ENCODE measurements around the gene SEC14L5.
"Not testable (repeated sequence)": the region's sequence is repeated elsewhere in the genome, so short reads cannot be mapped to it uniquely, and the experiment has no call there.

Gene SEC14L5

DNA sequence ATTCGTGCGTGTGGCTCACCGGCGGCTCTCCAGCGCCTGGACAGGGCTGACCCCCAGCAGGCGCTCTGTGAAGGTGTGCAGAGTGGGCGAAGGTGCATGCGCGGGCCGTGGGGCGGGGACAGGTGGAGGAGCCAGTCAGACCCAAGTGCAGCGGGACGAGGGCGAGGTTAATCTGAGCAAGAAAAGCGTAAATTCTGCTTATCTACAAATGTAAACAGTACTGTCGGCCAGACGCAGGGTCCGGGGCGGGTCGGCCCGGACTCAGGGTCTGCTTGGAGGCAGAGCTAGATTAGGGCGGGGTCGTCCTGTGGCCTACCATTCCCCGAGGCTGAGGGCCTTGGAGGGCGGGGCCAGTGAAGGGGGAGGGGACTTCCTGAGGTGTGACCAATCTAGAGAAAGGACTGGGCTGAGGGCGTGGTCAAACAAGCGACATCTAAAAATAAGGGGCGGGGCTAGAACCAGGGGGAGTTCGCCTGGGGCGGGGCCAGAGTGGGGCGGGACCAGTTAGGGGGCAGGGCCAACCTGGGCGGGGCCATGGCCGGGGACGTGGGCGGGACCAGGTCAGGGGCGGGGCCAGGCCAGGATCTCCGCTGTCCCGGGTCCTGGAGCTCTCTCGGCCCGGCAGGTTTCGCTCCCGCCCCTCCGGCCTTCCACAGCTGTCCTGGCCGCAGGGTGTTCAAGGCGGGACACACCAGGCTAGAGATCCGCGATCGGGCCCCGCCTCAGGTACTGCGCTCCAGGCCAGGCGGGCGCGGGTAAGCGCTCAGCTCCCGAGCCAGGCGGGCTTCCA is at the start of gene SEC14L5:
SEC14L5 (plus strand) TSS at position 611 of the 790 bp plus-strand sequence. CDS start 994 bp downstream, outside the sequence.
- DNase-seq, result peak; percentile 97

DNA sequence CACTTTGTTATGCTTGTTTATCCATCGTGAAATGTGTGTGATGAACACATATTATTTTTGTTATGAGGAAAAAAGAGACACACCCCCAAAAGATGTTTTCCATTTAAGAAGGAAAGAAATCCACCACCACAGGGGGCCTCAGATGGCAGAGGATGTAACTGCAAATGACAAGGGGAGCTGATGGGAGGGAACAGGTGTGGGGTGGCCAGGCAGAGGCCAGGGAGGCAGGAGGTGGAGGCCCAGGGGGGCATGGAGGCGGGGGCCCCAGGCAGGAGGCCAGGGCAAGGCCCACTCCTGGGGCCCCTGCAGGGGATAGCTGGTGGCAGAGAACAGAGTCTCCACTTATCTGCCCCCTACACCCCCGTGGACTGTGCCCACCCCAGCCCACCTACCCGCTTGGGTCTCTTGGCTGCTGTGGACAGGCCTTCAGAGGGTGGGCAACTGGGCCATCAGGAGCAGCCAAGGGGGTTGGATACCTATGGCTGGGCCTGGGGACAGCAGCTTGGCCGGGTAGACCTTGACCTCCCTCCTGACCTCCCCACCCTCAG is 49.2 kb upstream of the SEC14L5 start:
- DNase-seq, result no peak

DNA sequence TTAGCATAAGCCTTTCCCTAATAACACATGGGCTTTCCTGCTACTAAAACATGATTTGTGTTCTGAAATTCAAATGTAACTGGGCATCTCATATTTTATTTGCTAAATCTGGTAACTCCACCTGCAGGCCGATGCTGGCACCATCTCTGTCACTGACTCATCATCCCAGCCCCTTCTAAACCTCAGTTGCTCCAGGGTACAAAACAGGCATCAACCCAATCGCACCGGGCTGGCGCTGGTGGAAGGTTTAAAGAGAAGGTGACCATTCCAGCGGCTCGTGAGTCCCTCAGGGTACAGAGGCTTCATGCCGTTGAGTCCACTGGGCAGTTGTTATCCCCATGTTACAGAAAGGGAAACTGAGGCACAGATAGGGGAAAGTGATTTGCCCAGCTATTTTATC is 48.3 kb upstream of the SEC14L5 start:
- DNase-seq, result no peak

DNA sequence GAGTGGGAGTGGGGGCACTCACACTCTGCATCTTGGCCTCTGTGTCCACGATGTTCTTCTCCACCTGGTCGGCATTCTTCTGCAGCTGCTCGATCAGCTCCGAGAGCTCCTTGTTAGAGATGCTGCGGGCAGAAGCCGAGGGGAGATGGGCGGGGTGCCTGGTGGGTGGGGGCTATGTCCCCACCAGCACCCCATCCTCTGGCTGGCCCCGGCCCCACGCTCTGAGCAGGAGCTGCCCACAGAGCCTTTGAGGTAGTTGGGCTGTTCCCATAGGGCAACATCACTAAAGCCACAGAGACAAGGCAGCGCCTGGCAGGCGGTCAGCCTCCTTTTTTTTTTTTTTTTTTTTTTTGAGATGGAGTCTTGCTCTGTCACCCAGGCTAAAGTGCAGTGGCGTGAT is 47.3 kb upstream of the SEC14L5 start:
- DNase-seq, result no peak

DNA sequence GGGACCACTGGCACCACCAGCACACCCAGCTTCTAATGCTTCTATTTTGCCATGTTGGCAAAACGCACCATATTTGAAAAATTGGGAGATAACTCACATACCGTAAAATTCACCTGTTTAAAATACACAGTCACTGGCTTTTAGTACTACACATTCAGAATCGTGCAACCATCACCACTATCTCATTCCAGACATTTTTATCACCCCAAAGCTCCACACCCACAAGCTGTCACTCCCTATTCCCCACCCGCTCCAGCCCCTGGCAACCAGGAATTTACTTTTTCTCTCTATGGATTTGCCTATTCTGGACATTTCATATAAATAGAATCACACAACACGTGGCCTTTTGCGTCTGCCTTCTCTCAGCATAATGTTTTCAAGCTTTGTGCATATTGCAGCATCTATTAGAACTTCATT is 46.2 kb upstream of the SEC14L5 start:
- DNase-seq, result no peak

DNA sequence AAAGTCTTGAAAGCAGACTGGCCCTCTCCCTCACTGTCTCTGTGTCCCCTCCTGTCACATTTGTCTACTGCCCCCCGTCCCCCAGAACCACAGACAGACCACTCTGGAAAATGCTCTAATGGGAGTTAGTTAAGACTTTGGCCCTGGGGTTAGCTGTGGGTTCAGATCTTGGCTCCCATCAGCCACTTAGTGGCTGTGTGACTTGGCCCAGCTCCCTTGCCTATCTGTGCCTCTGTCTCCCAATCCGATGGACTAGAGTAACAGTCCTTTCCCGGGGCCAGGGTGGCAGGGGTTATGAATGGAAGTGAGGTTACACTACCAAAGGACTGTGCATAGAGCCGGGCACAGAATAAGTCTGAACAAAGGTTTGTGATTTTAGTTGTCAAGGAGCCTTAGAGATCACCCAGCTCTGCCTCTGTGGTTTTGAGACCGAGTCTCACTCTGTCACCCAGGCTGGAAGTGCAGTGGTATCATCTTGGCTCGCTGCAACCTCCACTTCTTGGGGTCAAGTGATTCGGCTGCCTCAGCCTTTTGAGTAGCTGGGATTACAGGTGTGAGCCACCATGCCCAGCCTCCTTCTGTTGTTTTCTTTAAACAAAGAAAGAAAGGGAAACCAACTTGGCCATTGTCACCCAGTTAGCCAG is 44.9 kb upstream of the SEC14L5 start:
- no peak for DNase-seq

DNA sequence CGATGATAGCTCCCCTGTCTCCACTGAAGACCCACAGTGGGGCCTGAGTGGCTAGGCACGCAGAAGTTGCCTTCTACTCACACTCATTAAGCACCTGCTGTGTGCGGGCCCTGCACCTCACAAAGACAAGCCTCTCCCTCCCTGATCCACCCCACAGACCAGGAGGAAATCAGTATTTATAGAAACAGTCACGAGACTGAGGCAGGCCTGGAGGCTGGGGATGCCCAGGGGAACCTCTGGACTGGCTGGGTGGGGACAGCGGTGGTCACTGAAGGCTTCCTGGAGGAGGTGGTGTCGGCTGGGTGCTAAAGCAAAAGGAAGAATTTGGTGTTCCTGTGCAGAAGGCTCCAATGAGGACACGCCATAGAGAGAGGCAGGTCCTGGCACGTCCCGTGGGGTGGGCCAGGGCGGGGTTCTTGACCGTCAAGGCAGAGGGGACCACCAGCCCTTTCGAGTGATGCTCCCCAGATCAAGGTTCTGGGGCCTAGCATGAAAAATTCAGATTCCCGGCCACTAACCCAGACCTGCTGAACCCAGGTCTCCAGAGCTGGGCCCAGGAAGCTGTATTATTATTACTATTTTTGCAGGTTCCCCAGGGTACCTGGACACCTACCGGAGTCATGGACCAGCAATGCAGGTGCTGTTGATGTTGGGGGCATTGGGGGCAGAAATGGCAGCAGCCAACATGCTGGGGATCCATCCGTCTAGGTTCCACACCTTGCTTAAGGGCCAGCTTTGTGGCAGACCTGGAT is 44.2 kb upstream of the SEC14L5 start:
- DNase-seq, result no peak

DNA sequence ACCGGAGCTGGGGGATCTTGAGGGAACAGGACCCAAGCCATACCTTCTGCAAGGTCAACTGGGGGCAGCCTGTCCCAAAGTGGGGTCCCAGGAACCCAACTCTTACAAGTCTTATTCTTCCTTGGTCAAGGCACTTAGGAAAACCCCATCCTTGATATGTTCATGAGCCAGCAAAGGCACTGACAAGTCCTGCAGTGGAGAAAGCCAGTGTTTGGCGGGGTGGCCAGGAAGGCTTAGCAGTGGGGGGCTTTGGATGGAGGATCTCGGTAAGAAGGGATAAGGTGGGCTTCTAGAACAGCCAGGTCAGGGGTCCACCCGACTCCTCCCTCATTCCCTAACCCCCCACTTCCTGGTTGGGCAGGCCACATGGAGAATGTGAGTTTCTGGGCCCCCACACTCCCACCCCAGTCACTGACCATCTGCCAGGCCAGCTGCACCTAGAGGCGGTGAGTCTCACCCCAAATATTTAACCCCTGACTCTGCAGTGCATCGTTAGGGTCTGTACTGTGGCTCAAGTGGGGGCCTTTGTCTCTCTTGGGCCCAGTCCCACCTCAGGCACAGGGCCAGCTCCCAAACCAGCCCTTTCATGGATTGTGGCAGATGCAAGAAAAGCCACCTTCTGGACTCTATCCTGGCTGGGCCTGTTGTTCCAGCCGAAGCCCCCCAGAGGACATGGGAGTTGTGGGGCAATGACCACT is 43.5 kb upstream of the SEC14L5 start:
- DNase-seq, result no peak

DNA sequence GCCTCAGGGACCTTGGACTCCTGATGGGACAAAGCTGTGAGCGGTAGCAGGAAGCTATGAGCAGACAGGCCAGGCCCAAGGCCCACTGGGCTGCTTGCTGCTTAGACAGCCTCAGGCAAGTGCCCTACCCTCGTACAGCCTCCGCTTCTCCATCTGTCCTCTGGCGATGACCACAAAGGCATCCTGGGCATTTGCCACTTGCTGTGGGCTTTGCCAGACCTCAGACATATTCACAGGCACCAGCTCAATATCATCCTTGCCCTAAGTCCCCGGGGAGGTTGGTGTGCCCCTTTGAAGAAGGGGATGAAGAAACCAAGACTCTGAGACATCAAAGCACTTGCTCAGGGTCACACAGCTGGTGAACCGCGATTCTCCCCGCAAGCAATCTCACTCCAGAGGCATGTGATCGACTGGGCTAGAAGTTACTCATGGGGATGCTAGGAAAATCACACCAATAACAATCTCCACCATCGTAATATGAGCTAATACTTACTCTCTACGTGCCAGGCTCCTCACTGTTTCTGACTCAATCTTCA is 42.8 kb upstream of the SEC14L5 start:
- no peak for DNase-seq

DNA sequence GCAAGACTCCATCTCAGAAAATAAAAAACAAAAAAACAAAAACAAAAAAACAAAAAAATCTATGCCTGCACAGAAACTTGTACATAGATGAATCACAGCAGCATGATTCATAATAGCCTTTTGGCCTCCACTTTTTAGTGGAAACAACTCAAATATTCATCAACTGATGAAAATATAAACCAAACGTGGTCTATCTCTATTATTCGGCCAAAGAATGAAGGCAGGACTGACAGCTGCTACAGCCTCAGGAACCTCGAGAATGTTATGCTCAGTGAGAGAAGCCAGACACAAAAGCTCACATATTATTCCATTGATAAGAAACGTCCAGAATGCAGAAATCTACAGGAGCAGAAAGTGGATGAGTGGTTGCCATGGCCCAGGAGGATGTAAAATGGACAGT is 41.0 kb upstream of the SEC14L5 start:
- no peak for DNase-seq

DNA sequence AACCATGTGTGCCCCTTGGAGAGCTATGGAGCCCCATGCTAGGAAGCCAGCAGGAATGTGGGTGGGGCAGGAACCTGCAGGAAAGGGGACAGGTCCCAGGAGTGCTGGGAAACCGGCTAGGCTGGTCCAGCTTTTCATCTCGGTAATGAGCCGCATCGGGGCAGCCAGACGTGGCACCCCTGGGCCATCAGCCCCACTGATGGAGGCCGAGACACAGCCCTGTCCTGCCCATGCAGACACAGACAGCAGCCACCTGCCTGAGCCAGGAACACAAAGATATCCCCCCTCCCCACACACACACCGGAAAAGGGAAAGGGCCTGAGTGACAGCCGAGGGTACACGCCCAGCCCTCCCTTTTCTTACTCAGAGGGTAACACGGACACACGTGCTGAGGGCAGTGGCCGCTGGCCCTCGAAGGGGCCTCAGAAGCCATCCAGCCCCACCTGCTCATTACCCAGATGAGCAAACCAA is 39.3 kb upstream of the SEC14L5 start:
- DNase-seq, result no peak

DNA sequence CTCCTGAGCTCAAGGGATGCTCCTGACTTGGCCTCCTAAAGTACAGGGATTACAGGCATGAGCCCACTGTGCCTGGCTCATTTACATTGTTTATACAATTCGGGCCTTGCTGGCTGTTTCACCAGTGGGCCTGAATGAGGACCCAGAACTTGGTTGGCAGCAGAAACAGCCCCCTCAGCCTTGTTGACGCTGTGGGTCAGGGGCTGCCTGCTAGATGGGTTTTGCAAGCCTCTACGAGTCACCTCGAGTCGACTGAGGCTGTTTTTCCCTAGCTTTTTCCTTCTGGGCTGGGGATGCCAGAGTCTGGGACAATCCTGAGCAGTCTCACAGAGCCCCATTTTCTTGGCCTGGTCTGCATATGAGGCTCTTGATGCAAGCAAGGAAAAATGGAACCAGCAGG is 37.3 kb upstream of the SEC14L5 start:
- no peak for DNase-seq

DNA sequence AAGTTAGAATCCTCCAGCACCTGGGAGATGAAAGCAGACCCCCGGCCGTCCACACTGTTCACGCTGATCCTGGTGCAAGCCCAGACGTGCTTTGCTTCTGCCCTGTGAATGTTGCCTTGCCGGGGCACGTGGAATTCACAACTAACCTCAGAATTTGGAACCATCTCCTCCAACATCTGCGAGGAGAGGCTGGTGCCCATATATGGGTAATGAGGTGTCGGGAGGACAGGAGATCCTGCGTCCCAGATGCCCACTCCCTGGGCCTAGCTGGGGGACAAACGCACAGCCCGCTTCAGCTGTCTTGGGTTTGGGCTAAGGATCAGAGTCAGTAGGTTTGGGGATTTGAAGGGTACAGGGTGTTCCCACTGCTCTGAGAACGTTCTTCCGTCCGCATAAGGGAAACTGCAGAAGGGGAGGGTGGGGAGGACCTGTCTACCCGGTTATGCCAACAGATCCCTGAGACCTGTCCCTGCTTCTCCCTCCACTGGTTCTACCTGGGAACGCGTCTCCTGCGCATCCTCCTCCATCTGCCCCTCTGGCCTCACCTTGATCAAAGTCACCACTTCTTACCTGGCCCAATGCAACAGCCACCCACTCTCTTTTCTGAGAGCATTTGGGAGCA is 35.3 kb upstream of the SEC14L5 start:
- DNase-seq, result no peak

DNA sequence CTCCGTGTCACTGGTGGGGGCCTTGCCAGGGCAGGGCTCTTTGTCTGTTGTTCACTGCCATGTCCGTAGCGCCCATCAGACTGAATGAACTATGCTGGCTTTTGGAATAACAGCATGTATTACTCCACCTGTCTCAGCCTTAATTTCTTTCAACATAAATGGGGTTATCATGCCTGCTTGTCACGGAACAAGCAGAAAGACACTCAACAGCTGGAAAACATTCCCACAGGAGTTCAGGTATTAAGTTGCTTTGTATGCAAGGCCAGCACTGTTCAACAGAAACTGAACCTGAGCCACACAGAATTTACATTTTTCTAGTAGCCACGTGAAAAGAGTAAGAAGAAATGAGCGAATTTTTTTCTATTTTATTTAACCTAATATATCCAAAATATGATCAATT is 34.3 kb upstream of the SEC14L5 start:
- DNase-seq, result no peak

DNA sequence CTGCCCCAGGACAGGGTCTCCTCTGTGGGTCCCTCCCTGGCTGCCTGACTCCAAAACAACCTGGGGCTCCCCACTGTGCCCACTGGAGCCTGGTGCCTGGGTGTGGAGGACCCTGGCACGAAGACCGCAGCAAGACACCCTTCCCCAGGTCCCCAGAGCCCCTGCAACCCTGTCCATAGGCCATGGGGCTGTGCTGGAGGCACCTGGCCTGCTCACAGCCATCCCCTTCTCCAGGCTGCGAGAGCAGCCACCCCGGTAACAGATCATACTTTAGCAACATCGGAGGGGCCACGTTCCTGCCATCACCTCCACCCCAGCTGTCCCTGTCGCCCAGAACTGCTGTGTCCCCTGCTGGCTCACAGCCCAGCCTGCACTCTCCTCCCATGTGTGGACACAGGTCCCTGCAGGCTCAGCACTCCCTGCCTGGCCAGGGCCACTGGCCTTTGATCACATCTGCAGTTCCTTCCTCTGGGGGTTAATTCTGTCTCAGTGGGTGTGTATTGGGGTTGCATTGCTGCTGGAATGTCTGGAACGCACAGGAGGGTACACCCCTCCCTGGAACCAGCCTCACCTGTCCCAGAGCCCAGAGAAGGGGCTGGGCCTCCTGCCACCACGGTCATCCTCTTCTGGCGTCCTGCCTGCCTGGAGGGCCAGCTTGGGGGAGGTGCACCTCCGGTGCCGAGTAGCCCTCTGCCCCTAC is 33.4 kb upstream of the SEC14L5 start:
- DNase-seq, result no peak

DNA sequence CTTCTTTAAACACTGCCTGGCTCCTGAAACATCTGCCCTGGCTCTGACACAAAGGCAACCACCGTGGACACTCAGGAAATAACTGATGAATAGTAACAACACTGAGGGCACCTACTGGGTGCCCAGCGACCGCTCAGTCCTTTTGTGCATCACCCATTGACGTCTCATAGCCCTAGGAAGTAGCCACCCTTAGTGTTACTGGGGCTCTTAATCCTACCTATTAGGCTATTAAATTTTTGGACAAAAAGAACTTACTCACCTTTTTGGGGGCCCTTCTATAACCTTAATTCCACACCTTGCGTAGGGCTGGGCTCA is 32.9 kb upstream of the SEC14L5 start:
- no peak for DNase-seq

DNA sequence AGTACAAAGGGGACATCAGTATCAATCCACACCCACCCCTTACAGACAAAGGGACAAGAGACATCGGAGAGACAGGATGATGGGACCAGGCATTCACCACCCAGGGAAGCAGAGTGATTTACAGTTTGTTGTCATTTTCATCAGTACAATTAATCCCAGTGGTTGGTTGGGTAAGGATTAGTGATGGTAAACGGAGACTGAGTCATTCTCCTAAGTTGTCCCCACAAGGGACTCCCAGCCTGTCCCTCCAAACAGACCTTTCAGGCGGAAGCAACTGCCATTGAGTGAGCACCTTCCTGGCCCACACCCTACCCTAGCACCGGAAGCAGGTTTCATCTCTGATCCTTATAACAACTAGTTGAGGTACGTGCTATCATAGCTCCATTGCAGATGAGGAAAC is 32.3 kb upstream of the SEC14L5 start:
- no peak for DNase-seq

DNA sequence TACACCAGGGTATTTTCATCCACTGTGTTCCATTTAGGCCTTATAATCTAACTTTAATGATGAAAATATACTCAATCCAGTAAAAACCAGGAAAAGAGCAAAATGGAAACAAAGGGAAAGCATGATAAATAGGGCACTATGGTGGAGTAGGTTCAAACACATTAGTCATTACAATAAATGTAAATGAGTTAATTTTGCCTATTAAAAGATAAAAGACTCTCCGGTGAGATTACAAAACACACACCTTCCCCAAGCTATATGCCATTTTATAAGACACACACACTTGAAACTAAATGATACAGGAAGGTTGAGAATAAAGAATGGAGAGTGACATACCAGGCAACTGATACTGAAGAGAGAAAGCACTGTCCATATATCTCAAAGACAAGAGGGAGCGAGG is 31.2 kb upstream of the SEC14L5 start:
- no peak for DNase-seq

DNA sequence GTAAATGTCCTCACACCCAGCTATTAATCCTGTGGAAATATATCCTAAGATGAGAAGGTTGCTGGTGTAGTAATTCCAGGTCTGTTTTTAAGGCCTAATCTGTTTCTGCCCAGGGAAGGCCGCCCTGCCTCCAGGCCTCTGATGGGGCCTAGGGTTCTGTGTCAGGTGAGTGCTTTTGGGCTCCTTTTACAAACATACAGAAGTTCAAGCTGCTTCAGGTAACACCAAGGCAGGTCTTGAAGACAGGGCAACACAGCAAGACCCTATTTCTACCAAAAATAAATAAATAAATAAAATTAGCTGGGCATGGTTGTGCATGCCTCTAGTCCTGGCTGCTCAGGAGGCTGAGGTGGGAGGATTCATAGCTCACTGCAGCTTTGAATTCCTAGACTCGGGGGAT is 30.5 kb upstream of the SEC14L5 start:
- no peak for DNase-seq

DNA sequence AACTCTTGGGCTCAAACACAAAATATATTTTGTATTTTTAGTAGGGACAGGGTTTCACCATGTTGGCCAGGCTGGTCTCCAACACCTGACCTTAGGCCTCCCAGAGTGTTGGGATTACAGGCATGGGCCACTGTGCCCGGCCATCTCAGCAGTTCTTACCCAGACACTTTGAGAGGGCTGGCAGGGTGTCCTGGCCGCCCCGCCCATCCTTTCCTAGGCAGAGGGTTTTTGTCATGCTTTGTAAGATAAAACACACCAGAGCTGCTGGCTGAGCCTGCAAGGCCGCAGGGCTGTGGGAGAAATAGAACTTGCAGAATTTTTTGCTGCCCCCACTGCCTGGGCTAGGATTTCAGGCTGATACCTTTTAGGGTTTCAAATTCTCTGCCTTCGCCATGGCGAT is 29.9 kb upstream of the SEC14L5 start:
- DNase-seq, result no peak

DNA sequence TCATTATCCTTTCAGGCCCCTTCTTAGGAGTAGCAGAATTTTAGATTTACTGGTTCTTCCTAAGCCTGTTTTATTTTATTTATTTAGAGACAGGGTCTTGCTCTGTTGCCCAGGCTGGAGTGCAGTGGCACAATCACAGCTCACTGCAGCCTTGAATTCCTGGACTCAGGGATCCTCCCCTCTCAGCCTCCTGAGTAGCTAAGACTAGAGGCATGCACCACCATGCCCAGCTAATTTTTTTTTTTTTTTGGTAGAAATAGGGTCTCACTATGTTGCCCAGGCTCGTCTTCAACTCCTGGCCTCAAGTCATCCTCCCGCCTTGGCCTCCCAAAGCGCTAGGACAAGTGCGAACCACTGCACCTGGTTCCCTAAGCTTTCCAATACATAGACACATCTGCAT is 28.5 kb upstream of the SEC14L5 start:
- not testable (repeated sequence) for DNase-seq

DNA sequence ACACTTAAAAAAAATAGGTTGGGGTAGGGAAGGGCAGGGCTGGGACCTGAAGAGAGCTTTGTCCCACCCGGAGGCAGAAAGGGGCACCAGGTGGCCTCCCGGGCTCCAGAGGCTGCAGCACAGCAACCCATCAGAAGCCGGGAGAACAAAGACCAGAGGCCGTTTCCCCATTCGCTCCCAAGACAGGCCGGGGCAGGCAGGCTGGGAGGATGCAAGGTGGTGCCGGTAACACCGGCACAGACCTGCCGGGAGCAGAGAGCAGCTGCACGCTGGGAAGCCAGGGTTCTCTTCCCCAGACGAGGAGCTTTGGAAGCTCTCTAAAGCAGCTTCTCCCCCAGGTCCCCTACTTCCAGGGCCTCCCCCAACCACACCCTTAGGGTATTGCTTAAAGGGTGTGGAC is 26.7 kb upstream of the SEC14L5 start:
- DNase-seq, result no peak
